ENCODE results near the gene SUPT6H. TPM values are rescaled to one million over a fixed set of nuclear protein-coding genes. Genes with fewer than 3 reads are reported as not detected.
"Not testable (repeated sequence)": the region's sequence is repeated elsewhere in the genome, so short reads cannot be mapped to it uniquely, and the experiment has no call there.

Gene SUPT6H
- total and polyA plus RNA-seq, 2 donors (not counting 1 experiment from before 2014, with no cell fraction given), result 34.7 to 61.6 TPM

- DNase-seq (ENCODE audit: low read depth in 2 of 2), result no peak
- no peak overlapping the region for H3K9ac ChIP-seq (ENCODE audit: insufficient read depth, low read length)
- H3K27me3 ChIP-seq (ENCODE audit: control insufficient read depth, insufficient read depth, low read length), result no peaks in the 10 kb centered on the region
- no peaks in the 10 kb centered on the region for H3K79me2 ChIP-seq (ENCODE audit: control insufficient read depth, insufficient read depth, low read length)
- H2AFZ ChIP-seq (ENCODE audit: low read length), result no peak overlapping the region
- TF ChIP-seq CTCF (conservative IDR thresholded peaks at IDR 0.05 in 1 of 2, IDR thresholded peaks at IDR 0.05 in 1 of 2; ENCODE audit: low read depth in 1 of 2, low read length in 2 of 2) (no peak), EZH2 (IDR thresholded peaks at IDR 0.05; ENCODE audit: low read length, missing control alignments) (no peak)
- H4K20me1 ChIP-seq (ENCODE audit: control insufficient read depth, extremely low read depth, insufficient read depth, low read length), result no peaks in the 10 kb centered on the region
- no peaks in the 10 kb centered on the region for H3K9me3 ChIP-seq (ENCODE audit: control insufficient read depth, insufficient read depth, low read depth, low read length)
- H3K36me3 ChIP-seq (ENCODE audit: control insufficient read depth, insufficient read depth, low read length), result no peaks in the 10 kb centered on the region
- H3K4me1 ChIP-seq (ENCODE audit: control insufficient read depth, extremely low read depth, insufficient read depth, low read length), result no peaks in the 10 kb centered on the region
- H3K4me3 ChIP-seq (replicated peaks in 1 of 4; ENCODE audit: control extremely low read depth in 1 of 4, insufficient read depth in 1 of 4, low read depth in 3 of 4, low read length in 4 of 4), result no peak overlapping the region
- H3K4me2 ChIP-seq (ENCODE audit: extremely low read depth, insufficient read depth, low read length), result no peak overlapping the region
- H3K27ac ChIP-seq (ENCODE audit: insufficient read depth, low read length), result no peak overlapping the region
These were observed 73.3 kb downstream of the SUPT6H start for GRCh38 chr17:28735242-28735722.

- H3K27ac ChIP-seq (ENCODE audit: insufficient read depth, low read length); DNase-seq (ENCODE audit: low read depth in 2 of 2); H3K4me1 ChIP-seq (ENCODE audit: control insufficient read depth, extremely low read depth, insufficient read depth, low read length); H3K9ac ChIP-seq (ENCODE audit: insufficient read depth, low read length); H3K4me3 ChIP-seq (replicated peaks in 1 of 4; ENCODE audit: control extremely low read depth in 1 of 4, insufficient read depth in 1 of 4, low read depth in 3 of 4, low read length in 4 of 4); H4K20me1 ChIP-seq (ENCODE audit: control insufficient read depth, extremely low read depth, insufficient read depth, low read length); H3K36me3 ChIP-seq (ENCODE audit: control insufficient read depth, insufficient read depth, low read length); H3K4me2 ChIP-seq (ENCODE audit: extremely low read depth, insufficient read depth, low read length); H2AFZ ChIP-seq (ENCODE audit: low read length); H3K27me3 ChIP-seq (ENCODE audit: control insufficient read depth, insufficient read depth, low read length); H3K79me2 ChIP-seq (ENCODE audit: control insufficient read depth, insufficient read depth, low read length); H3K9me3 ChIP-seq (ENCODE audit: control insufficient read depth, insufficient read depth, low read depth, low read length): not testable (repeated sequence)
These were observed 74.1 kb downstream of the SUPT6H start for GRCh38 chr17:28735913-28736769.

GRCh38 chr17:28737316-28737715 is 75.3 kb downstream of the SUPT6H start:
- Histone ChIP-seq H3K9ac (ENCODE audit: insufficient read depth, low read length) (no peak overlapping the region), H3K79me2 (ENCODE audit: control insufficient read depth, insufficient read depth, low read length) (no peaks in the 10 kb centered on the region), H3K27ac (ENCODE audit: insufficient read depth, low read length) (no peak overlapping the region), H3K9me3 (ENCODE audit: control insufficient read depth, insufficient read depth, low read depth, low read length) (no peaks in the 10 kb centered on the region), H3K36me3 (ENCODE audit: control insufficient read depth, insufficient read depth, low read length) (no peaks in the 10 kb centered on the region), H3K4me1 (ENCODE audit: control insufficient read depth, extremely low read depth, insufficient read depth, low read length) (no peaks in the 10 kb centered on the region), H3K4me3 (replicated peaks in 1 of 4; ENCODE audit: control extremely low read depth in 1 of 4, insufficient read depth in 1 of 4, low read depth in 3 of 4, low read length in 4 of 4) (no peak overlapping the region), H4K20me1 (ENCODE audit: control insufficient read depth, extremely low read depth, insufficient read depth, low read length) (no peaks in the 10 kb centered on the region), H3K27me3 (ENCODE audit: control insufficient read depth, insufficient read depth, low read length) (no peaks in the 10 kb centered on the region), H2AFZ (ENCODE audit: low read length) (no peak overlapping the region), H3K4me2 (ENCODE audit: extremely low read depth, insufficient read depth, low read length) (no peak overlapping the region)
- DNase-seq (ENCODE audit: low read depth in 2 of 2), result no peak
- no peak for TF ChIP-seq EZH2 (IDR thresholded peaks at IDR 0.05; ENCODE audit: low read length, missing control alignments)
- TF ChIP-seq CTCF (conservative IDR thresholded peaks at IDR 0.05 in 1 of 2, IDR thresholded peaks at IDR 0.05 in 1 of 2; ENCODE audit: low read depth in 1 of 2, low read length in 2 of 2), result no peak
